GM19372 (cell line): ENCODE measurements around the gene AKT1.
"Not testable (repeated sequence)": the region's sequence is repeated elsewhere in the genome, so short reads cannot be mapped to it uniquely, and the experiment has no call there.

Source experiments
- ATAC-seq: cut with Tn5 transposase; IDR thresholded peaks from one replicate; pipeline ENCODE4 v1.9.1; 2021; ENCODE audit warnings: mild to moderate bottlenecking, low read depth, moderate library complexity; ENCODE audit not compliant: unreplicated experiment

AKT1 gene

GRCh38 chr14:104741803-104742251, 53.7 kb downstream of the AKT1 start:
- ATAC-seq = no peak

- no peak for ATAC-seq
Observed at GRCh38 chr14:104741108-104741802, 54.3 kb downstream of the AKT1 start.

GRCh38 chr14:104739546-104740516, 55.7 kb downstream of the AKT1 start:
- no peak for ATAC-seq

- no peak for ATAC-seq
Observed at GRCh38 chr14:104739026-104739425, 56.5 kb downstream of the AKT1 start.

- no peak for ATAC-seq
Observed at GRCh38 chr14:104738375-104739019, 57.1 kb downstream of the AKT1 start.

GRCh38 chr14:104735830-104736642, 59.5 kb downstream of the AKT1 start:
- no peak for ATAC-seq

- no peak for ATAC-seq
Observed at GRCh38 chr14:104734991-104735779, 60.4 kb downstream of the AKT1 start.

- no peak for ATAC-seq
Observed at GRCh38 chr14:104734601-104734990, 61.0 kb downstream of the AKT1 start.

GRCh38 chr14:104734051-104734587, 61.4 kb downstream of the AKT1 start:
- no peak for ATAC-seq

- ATAC-seq = no peak
Observed at GRCh38 chr14:104732931-104733681, 62.4 kb downstream of the AKT1 start.

GRCh38 chr14:104732355-104732804, 63.2 kb downstream of the AKT1 start:
- no peak for ATAC-seq

- ATAC-seq = no peak
Observed at GRCh38 chr14:104731320-104732294, 63.9 kb downstream of the AKT1 start.

- ATAC-seq = no peak
Observed at GRCh38 chr14:104730487-104730886, 65.1 kb downstream of the AKT1 start.

GRCh38 chr14:104729835-104730181, 65.7 kb downstream of the AKT1 start:
- no peak for ATAC-seq

- ATAC-seq = not testable (repeated sequence)
Observed at GRCh38 chr14:104729176-104729834, 66.2 kb downstream of the AKT1 start.

- ATAC-seq = no peak
Observed at GRCh38 chr14:104728631-104729030, 66.9 kb downstream of the AKT1 start.
